Esophagus squamous epithelium (tissue), 5 donors: ENCODE results near the gene TMEM39B. TPM values are rescaled to one million over a fixed set of nuclear protein-coding genes. Genes with fewer than 3 reads are reported as not detected.
"Not testable (repeated sequence)": the region's sequence is repeated elsewhere in the genome, so short reads cannot be mapped to it uniquely, and the experiment has no call there.

Experiments
- DNase-seq: peaks from one replicate; lab custom pipeline; 2025; lab: John Stamatoyannopoulos, UW
- H3K27ac ChIP-seq, 4 donors: fragments of 200-600 bp; sonication (generic); one replicate each; pipeline ENCODE4 v1.5.1; 2016 to 2019; ENCODE audit warnings: mild to moderate bottlenecking in 1 of 4
- H3K27me3 ChIP-seq, 4 donors: fragments of 200-600 bp; sonication (generic); 1 replicate in 3 of 4; 2 replicates in 1 of 4; pipeline versions ENCODE4 v1.5.1 to v1.6.0; 2017 to 2021; ENCODE audit warnings: antibody characterized with exemption in 1 of 4
- H3K36me3 ChIP-seq, 3 donors: fragments of 200-600 bp; sonication (generic); one replicate each; pipeline ENCODE4 v1.5.1; 2016 to 2019
- H3K4me1 ChIP-seq, 3 donors: fragments of 200-600 bp; sonication (generic); one replicate each; pipeline ENCODE4 v1.5.1; 2017 to 2019
- H3K4me3 ChIP-seq, 4 donors: fragments of 200-600 bp; sonication (generic); 1 replicate in 3 of 4; 2 replicates in 1 of 4; pipeline ENCODE4 v1.5.1; 2016 to 2019; ENCODE audit warnings: mild to moderate bottlenecking in 2 of 4, moderate library complexity in 1 of 4
- H3K9me3 ChIP-seq, 3 donors: fragments of 200-600 bp; sonication (generic); one replicate each; pipeline ENCODE4 v1.5.1; 2016 to 2019
- POLR2A ChIP-seq, 4 donors: fragments of 450-650 bp; IDR thresholded peaks; one replicate each; pipeline ENCODE4 v1.6.1; 2017; ENCODE audit warnings: antibody characterized with exemption in 4 of 4, mild to moderate bottlenecking in 4 of 4, moderate library complexity in 3 of 4
- WGBS, 2 donors: methylation state at CpG; one replicate each; pipeline ENCODE4 v1.1.5; 2018; 5-methylcytosine and 5-hydroxymethylcytosine counted together
- intact Hi-C: fragments of 100-400 bp; cut with DNase I; formaldehyde crosslinking; loops from one replicate; pipeline ENCODE4 v1.15.0; 2022
- total RNA-seq, 4 donors: library from RNA; depleted of rRNA; stranded (reverse); fragments of >200 nt; gene quantifications; one replicate each; pipeline ENCODE4 v1.1.0, GENCODE V29; 2016
- TF ChIP-seq, protein P1 (sequence below), 6 experiments: fragments of 450-650 bp in 4 of 6; fragments of 200-600 bp in 2 of 6; sonication (generic) in 2 of 6; IDR thresholded peaks; one replicate each; pipeline ENCODE4 v1.5.1; 2016 to 2019; ENCODE audit warnings: antibody characterized with exemption in 6 of 6, mild to moderate bottlenecking in 4 of 6, moderate library complexity in 4 of 6
- donor health status: DM: yes; HTN: yes; CAD: no.

Gene TMEM39B
- total RNA-seq, 4 donors from 2014 or later, result 3.6 to 5.6 (median 4.9) TPM

DNA sequence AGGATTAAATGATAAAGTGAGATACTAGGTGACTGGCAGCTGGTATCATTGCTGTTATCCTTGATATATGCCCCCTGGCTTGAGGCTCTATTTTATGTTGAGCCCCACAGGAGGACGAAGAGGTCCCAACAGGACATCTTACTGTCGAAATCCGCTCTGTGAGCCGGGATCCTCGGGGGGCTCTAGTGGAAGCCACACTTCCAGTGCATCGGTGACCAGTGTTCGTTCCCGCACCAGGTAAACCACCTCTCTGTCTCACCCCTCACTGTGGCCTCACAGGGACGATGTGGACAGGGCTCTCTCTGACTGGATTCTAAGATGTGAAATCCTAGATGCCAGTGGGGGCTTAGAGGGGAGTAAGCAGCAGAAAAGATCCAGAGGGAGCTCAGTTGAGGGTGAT lies 2.1 kb downstream of the TMEM39B start:
- intact Hi-C loops, result no loop called here
- no peaks in the 10 kb centered on the region for H3K27me3 ChIP-seq
- no peak for DNase-seq
- peaks cover 4 to 50% (median 15%) of the 10 kb centered on the region in 3 donors for H3K36me3 ChIP-seq
- 92 to 95% methylated on average over 8 to 9 of the region's 9 CpGs for WGBS, 2 donors
- TF ChIP-seq POLR2A (IDR thresholded peaks at IDR 0.05), result no peak
- TF ChIP-seq, protein P1, sequence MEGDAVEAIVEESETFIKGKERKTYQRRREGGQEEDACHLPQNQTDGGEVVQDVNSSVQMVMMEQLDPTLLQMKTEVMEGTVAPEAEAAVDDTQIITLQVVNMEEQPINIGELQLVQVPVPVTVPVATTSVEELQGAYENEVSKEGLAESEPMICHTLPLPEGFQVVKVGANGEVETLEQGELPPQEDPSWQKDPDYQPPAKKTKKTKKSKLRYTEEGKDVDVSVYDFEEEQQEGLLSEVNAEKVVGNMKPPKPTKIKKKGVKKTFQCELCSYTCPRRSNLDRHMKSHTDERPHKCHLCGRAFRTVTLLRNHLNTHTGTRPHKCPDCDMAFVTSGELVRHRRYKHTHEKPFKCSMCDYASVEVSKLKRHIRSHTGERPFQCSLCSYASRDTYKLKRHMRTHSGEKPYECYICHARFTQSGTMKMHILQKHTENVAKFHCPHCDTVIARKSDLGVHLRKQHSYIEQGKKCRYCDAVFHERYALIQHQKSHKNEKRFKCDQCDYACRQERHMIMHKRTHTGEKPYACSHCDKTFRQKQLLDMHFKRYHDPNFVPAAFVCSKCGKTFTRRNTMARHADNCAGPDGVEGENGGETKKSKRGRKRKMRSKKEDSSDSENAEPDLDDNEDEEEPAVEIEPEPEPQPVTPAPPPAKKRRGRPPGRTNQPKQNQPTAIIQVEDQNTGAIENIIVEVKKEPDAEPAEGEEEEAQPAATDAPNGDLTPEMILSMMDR (IDR thresholded peaks at IDR 0.05), result no peak
- H3K4me3 ChIP-seq, result no peak overlapping the region
- H3K27ac ChIP-seq, result no peak overlapping the region
- no peaks in the 10 kb centered on the region for H3K9me3 ChIP-seq
- H3K4me1 ChIP-seq, result peaks cover 8 to 40% (median 18%) of the 10 kb centered on the region in 3 donors

DNA sequence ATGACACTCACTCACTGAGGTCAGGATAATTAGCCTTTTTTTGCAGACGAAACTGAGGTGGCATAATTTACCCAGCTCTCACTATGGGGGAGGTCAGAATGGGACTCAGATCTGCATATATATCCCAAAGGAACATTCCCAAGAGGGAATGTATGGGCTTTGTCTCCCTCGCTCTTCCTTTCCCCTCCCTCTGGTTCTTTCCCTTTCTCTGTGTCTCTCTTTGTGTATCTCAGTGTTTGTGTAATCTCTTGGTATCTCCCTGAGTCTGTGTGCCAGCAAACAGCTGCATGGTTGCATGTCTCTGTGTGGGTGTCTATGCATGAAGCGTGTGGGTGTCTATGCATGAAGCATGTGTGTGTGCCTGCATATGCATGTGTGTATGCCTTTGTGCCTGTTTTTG lies 4.7 kb downstream of the TMEM39B start:
- Histone ChIP-seq H3K27me3 (no peaks in the 10 kb centered on the region), H3K36me3 (peaks cover 4 to 75% (median 19%) of the 10 kb centered on the region in 3 donors), H3K9me3 (no peaks in the 10 kb centered on the region), H3K4me3 (no peak overlapping the region), H3K4me1 (peaks cover 8 to 18% (median 11%) of the 10 kb centered on the region in 3 donors), H3K27ac (no peak overlapping the region)
- intact Hi-C loops, result no loop called here
- DNase-seq, result no peak
- 78 to 80% methylated on average over 3 of the region's 3 CpGs for WGBS, 2 donors
- TF ChIP-seq, protein P1 (IDR thresholded peaks at IDR 0.05), result no peak
- TF ChIP-seq POLR2A (IDR thresholded peaks at IDR 0.05), result no peak

DNA sequence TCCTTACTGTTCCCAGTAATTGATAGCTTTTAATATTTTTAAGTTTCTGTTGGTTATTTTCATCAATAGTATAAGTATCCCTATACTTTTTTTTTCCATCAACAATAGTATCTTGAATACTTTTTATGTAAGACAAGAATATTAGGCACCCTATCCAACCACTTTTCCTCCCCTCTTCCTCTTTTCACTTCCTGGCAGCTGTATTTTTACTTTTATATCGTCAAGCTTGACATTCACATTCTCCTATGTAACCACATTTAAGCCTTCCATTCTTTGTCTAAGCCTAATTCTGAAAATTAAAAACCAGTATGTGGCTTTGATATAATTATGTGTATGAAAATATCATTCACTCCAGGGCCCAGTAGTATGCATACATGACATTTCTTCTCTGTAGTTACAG lies 9.3 kb downstream of the TMEM39B start:
- Histone ChIP-seq H3K9me3 (no peaks in the 10 kb centered on the region), H3K27ac (no peak overlapping the region), H3K4me3 (no peak overlapping the region), H3K4me1 (no peaks in the 10 kb centered on the region), H3K27me3 (no peaks in the 10 kb centered on the region), H3K36me3 (peaks cover 9 to 91% (median 11%) of the 10 kb centered on the region in 3 donors)
- TF ChIP-seq, protein P1 (IDR thresholded peaks at IDR 0.05), result no peak
- no peak for TF ChIP-seq POLR2A (IDR thresholded peaks at IDR 0.05)
- DNase-seq, result no peak
- WGBS, 2 donors, result 48 to 58% methylated on average over 1 of the region's 1 CpG
- intact Hi-C loops, result no loop called here

DNA sequence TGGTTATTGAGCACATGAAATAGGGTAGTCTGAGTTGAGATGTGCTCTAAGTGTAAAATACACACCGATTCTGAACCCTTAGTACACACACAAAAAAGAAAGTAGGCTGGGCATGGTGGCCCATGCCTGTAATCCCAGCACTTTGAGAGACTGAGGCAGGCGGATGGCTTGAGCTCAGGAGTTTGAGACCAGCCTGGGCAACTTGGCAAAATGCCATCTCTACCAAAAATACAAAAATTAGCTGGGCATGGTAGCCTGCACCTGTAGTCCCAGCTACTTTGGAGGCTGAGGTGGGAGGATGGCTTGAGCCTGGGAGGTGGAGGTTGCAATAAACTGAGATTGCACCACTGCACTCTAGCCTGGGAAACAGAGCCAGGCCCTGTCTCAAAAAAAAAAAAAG lies 13.6 kb downstream of the TMEM39B start:
- H3K4me3 ChIP-seq, intact Hi-C loops, H3K9me3 ChIP-seq, DNase-seq, H3K27me3 ChIP-seq, H3K4me1 ChIP-seq, H3K27ac ChIP-seq: not testable (repeated sequence)
- H3K36me3 ChIP-seq, result peaks cover 10 to 92% (median 11%) of the 10 kb centered on the region in 3 donors
- WGBS, 2 donors, result 93% methylated on average over 2 of the region's 2 CpGs; no CpG with 5 or more reads in 1 of the 2 donors

DNA sequence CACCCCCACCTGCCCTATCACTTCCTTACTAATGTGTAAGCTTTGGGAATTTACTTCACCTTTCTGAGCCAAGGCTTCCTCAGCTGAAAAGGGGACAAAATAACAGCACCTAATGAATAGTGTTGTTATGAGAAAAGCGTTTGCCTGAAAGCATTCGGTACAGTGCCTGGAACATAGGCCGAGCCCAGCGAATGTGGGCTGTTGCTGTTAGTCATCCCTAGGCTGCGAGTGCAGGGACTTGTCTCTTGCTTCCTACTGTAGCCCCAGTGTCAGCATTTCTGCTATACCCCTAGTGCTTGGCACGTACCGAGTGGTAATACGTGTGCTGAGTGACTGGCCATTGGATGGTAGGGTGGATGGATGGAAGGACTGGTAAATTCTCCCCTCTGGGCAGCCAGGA lies 18.4 kb downstream of the TMEM39B start:
- TF ChIP-seq, protein P1 (IDR thresholded peaks at IDR 0.05), result no peak
- no peak for TF ChIP-seq POLR2A (IDR thresholded peaks at IDR 0.05)
- Histone ChIP-seq H3K4me1 (no peaks in the 10 kb centered on the region), H3K36me3 (peaks cover 21 to 100% (median 29%) of the 10 kb centered on the region in 3 donors), H3K27me3 (no peaks in the 10 kb centered on the region), H3K9me3 (no peaks in the 10 kb centered on the region), H3K4me3 (no peak overlapping the region), H3K27ac (no peak overlapping the region)
- no peak for DNase-seq
- intact Hi-C loops, result no loop called here
- 86 to 92% methylated on average over 8 of the region's 8 CpGs for WGBS, 2 donors

DNA sequence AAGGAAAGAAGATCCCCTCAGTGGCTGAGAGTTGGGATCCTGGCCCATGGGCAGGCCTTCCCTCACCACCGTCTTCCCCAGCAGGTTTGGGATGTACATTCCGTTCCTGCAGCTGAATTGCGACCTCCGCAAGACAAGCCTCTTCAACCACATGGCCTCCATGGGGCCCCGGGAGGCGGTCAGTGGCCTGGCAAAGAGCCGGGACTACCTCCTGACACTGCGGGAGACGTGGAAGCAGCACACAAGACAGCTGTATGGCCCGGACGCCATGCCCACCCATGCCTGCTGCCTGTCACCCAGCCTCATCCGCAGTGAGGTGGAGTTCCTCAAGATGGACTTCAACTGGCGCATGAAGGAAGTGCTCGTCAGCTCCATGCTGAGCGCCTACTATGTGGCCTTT lies 18.9 kb downstream of the TMEM39B start:
- intact Hi-C loops, result no loop called here
- Histone ChIP-seq H3K4me3 (no peak overlapping the region), H3K27ac (no peak overlapping the region), H3K36me3 (peaks cover 21 to 100% (median 25%) of the 10 kb centered on the region in 3 donors), H3K9me3 (no peaks in the 10 kb centered on the region), H3K27me3 (no peaks in the 10 kb centered on the region), H3K4me1 (no peaks in the 10 kb centered on the region)
- no peak for DNase-seq
- no peak for TF ChIP-seq POLR2A (IDR thresholded peaks at IDR 0.05)
- TF ChIP-seq, protein P1 (IDR thresholded peaks at IDR 0.05), result no peak
- 96 to 100% methylated on average over 4 to 12 of the region's 15 CpGs for WGBS, 2 donors
